Measurements from ENCODE around the gene MSANTD1.

Gene MSANTD1

DNA sequence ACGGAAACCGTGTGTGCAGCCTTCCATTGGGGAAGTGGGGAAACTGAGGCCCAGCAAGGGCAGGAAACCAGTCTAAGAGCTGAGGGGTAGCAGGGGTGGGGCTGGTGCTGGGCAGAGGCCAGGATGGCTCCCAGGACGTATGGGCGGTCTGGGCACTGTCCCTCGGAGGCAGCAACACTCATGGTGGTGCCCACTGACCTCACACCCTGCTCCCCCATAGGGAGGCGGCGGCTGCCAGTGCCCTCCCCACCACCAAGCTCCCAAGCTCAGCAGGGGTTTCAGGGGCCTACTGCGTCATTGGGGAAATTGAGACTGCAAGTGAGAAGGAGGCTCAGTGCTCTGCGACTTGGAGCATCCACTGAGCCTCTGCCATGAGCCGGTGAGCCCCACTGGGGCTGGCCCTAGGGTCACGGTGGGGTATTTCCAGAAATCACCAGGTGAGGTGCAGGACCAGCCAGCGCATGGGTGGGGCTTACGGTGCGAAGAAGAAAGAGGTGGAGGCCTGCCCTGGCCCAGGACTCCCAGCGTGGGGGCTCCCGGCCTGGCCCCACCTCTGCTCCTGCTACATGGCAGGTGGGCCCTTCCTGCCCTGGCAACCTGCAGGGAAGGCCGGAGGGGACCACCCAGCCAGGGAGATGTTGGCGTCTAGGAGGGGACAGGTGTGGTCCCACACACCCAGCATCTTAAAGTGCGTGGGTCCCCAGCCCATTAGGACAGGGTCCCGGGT is 915 bp downstream of the MSANTD1 start:
- Histone ChIP-seq H3K4me3 (ENCODE audit: low read length) (no peak overlapping the region), H3K4me2 (ENCODE audit: low read length) (no peak overlapping the region), H3K36me3 (replicated peaks; ENCODE audit: low read depth, low read length) (no peaks in the 10 kb centered on the region), H3K9ac (ENCODE audit: low read length) (no peak overlapping the region), H3K27me3 (ENCODE audit: low read depth, low read length) (no peaks in the 10 kb centered on the region), H3K79me2 (ENCODE audit: low read length) (no peaks in the 10 kb centered on the region), H3K4me1 (ENCODE audit: low read length) (peaks cover 6% of the 10 kb centered on the region), H3K27ac (ENCODE audit: low read length) (no peak overlapping the region), H3K9me3 (ENCODE audit: insufficient read depth, low read length) (no peaks in the 10 kb centered on the region), H4K20me1 (ENCODE audit: insufficient read depth, low read length) (peaks cover under 1% of the 10 kb centered on the region; the same call in 1 of the 2 replicates), H2AFZ (ENCODE audit: low read depth, low read length) (no peak overlapping the region)
- TF ChIP-seq, protein P1, sequence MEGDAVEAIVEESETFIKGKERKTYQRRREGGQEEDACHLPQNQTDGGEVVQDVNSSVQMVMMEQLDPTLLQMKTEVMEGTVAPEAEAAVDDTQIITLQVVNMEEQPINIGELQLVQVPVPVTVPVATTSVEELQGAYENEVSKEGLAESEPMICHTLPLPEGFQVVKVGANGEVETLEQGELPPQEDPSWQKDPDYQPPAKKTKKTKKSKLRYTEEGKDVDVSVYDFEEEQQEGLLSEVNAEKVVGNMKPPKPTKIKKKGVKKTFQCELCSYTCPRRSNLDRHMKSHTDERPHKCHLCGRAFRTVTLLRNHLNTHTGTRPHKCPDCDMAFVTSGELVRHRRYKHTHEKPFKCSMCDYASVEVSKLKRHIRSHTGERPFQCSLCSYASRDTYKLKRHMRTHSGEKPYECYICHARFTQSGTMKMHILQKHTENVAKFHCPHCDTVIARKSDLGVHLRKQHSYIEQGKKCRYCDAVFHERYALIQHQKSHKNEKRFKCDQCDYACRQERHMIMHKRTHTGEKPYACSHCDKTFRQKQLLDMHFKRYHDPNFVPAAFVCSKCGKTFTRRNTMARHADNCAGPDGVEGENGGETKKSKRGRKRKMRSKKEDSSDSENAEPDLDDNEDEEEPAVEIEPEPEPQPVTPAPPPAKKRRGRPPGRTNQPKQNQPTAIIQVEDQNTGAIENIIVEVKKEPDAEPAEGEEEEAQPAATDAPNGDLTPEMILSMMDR (IDR thresholded peaks at IDR 0.05; ENCODE audit: low read depth, low read length), result no peak
- TF ChIP-seq EZH2phosphoT487 (IDR thresholded peaks at IDR 0.05; ENCODE audit: low read depth), result no peak

GRCh38 chr4:3250438-3250955 is 1.5 kb downstream of the MSANTD1 start:
- Histone ChIP-seq H3K4me3 (ENCODE audit: low read length) (no peak overlapping the region), H3K36me3 (replicated peaks; ENCODE audit: low read depth, low read length) (peaks cover under 1% of the 10 kb centered on the region), H3K27ac (ENCODE audit: low read length) (no peak overlapping the region), H3K79me2 (ENCODE audit: low read length) (no peaks in the 10 kb centered on the region), H3K4me2 (ENCODE audit: low read length) (no peak overlapping the region), H3K9me3 (ENCODE audit: insufficient read depth, low read length) (no peaks in the 10 kb centered on the region), H3K4me1 (ENCODE audit: low read length) (peaks cover 6% of the 10 kb centered on the region), H4K20me1 (ENCODE audit: insufficient read depth, low read length) (no peaks in the 10 kb centered on the region), H3K9ac (ENCODE audit: low read length) (no peak overlapping the region), H2AFZ (ENCODE audit: low read depth, low read length) (no peak overlapping the region), H3K27me3 (ENCODE audit: low read depth, low read length) (no peaks in the 10 kb centered on the region)
- TF ChIP-seq, protein P1 (IDR thresholded peaks at IDR 0.05; ENCODE audit: low read depth, low read length), result no peak
- no peak for TF ChIP-seq EZH2phosphoT487 (IDR thresholded peaks at IDR 0.05; ENCODE audit: low read depth)

DNA sequence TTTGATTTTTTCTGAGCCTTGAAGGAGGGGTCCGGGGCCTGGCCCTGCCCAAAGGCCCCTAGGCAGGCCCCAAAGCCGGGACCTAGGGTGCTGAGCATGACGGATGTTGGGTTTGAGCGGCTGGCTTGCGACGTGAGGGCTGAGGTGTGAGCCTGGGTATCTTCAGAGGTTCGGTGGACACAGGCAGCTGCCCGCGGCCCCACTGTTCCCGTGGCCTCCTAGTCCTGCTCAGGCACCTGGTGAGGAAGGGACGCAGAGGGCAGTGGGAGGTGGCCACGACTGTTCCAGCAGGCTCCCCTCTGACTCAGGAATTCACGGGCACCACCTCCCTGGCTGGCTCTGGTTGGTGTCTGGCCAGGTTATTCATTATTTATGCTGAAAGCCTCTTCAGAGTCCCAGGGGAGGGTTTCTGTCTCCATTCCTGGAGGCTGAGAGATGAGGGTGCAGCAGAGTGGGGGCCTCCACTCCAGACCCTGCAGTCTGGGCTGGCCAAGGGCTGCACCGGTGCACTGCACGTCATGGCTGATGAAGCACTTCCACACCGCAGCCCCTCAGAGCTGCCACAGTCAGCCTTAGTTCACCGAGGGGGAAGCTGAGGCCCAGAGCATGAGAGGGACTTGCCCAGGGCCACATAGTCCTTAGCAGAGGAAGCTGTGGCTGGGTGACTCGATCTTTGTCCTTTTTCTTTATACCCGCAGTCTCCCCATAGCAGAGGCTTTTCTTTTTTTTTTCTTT is 2.2 kb downstream of the MSANTD1 start:
- Histone ChIP-seq H3K4me2 (ENCODE audit: low read length) (no peak overlapping the region), H3K4me3 (ENCODE audit: low read length) (no peak overlapping the region), H4K20me1 (ENCODE audit: insufficient read depth, low read length) (no peaks in the 10 kb centered on the region), H3K9ac (ENCODE audit: low read length) (no peak overlapping the region), H2AFZ (ENCODE audit: low read depth, low read length) (no peak overlapping the region), H3K27ac (ENCODE audit: low read length) (no peak overlapping the region), H3K36me3 (replicated peaks; ENCODE audit: low read depth, low read length) (peaks cover 7% of the 10 kb centered on the region), H3K27me3 (ENCODE audit: low read depth, low read length) (no peaks in the 10 kb centered on the region), H3K9me3 (ENCODE audit: insufficient read depth, low read length) (no peaks in the 10 kb centered on the region), H3K79me2 (ENCODE audit: low read length) (no peaks in the 10 kb centered on the region), H3K4me1 (ENCODE audit: low read length) (peaks cover 6% of the 10 kb centered on the region)
- TF ChIP-seq, protein P1 (IDR thresholded peaks at IDR 0.05; ENCODE audit: low read depth, low read length), result no peak
- TF ChIP-seq EZH2phosphoT487 (IDR thresholded peaks at IDR 0.05; ENCODE audit: low read depth), result no peak
